Neuron (in vitro differentiated cells): ENCODE results near the gene PLEKHG7.
"Not testable (repeated sequence)": the region's sequence is repeated elsewhere in the genome, so short reads cannot be mapped to it uniquely, and the experiment has no call there.

Experiments
- H2AFZ ChIP-seq: one replicate; pipeline ENCODE4 v1.6.1; 2013; ENCODE audit warnings: low read depth, mild to moderate bottlenecking, inconsistent platforms, low read length, moderate library complexity
- H3K27me3 ChIP-seq: one replicate; pipeline ENCODE4 v1.6.1; 2013; ENCODE audit warnings: low read length; ENCODE audit not compliant: insufficient read depth
- H3K36me3 ChIP-seq: one replicate; pipeline ENCODE4 v1.6.1; 2013; ENCODE audit warnings: low read length; ENCODE audit not compliant: insufficient read depth
- H3K4me1 ChIP-seq: one replicate; pipeline ENCODE4 v1.6.1; 2013; ENCODE audit warnings: low read length; ENCODE audit not compliant: insufficient read depth
- H3K4me3 ChIP-seq: 2 replicates; pipeline ENCODE4 v1.5.1; 2013; ENCODE audit warnings: mild to moderate bottlenecking, low read length, moderate library complexity
- H3K9me3 ChIP-seq: one replicate; pipeline ENCODE4 v1.6.1; 2013; ENCODE audit warnings: low read length

The PLEKHG7 gene

GRCh38 chr12:92764831-92765230 lies 62.0 kb downstream of the PLEKHG7 start:
- H2AFZ ChIP-seq, result no peak overlapping the region
- H3K4me1 ChIP-seq, result peaks cover 10% of the 10 kb centered on the region
- no peaks in the 10 kb centered on the region for H3K9me3 ChIP-seq
- no peaks in the 10 kb centered on the region for H3K36me3 ChIP-seq
- H3K27me3 ChIP-seq, result no peaks in the 10 kb centered on the region
- no peak overlapping the region for H3K4me3 ChIP-seq

DNA sequence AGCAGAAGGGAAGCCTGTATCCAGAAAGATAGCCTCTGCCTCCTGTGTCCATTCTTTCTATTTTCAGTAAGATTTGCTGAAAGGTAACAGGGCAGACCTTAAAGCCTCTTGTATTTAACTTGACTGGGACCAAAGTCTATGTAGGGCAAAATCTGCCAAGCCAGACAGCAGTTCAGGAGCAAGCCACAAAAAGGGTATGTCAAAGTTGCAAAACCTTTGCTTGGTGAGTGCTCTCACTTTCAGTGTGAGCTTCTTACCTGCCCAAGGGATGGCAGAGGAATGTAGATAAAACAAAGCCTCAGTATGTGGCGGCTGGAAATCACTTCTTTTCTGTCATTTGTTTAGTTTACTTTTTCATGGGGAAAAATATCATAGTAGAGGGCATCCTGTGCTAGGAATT lies 63.1 kb downstream of the PLEKHG7 start:
- Histone ChIP-seq H2AFZ (no peak overlapping the region), H3K27me3 (no peaks in the 10 kb centered on the region), H3K9me3 (no peaks in the 10 kb centered on the region), H3K4me1 (peaks cover 10% of the 10 kb centered on the region), H3K4me3 (no peak overlapping the region), H3K36me3 (no peaks in the 10 kb centered on the region)

- Histone ChIP-seq H3K36me3 (no peaks in the 10 kb centered on the region), H3K4me3 (no peak overlapping the region), H3K9me3 (no peaks in the 10 kb centered on the region), H3K4me1 (peaks cover 10% of the 10 kb centered on the region), H3K27me3 (no peaks in the 10 kb centered on the region), H2AFZ (no peak overlapping the region)
Measured at GRCh38 chr12:92769124-92769901, 66.5 kb downstream of the PLEKHG7 start.

DNA sequence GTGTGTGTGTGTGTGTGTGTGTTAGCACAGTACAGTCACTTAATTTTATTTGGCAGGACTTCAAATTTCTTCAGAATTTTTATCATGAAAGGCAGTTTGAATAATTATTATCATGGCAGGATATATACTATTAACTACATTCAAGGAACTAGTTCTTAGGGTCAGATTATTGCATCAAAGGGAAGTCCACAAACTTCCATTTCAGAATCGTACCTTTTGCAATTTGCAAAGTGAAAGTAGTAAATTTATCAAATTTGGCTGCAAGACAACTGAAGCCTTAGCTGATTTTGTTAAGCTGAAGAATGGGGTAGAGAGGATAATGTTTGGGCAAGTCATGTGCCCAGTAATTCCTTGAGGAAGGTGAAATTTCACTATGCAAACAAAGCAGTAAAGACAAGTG lies 68.2 kb downstream of the PLEKHG7 start:
- H3K4me3 ChIP-seq, result no peak overlapping the region
- H3K9me3 ChIP-seq, result no peaks in the 10 kb centered on the region
- H3K27me3 ChIP-seq, result no peaks in the 10 kb centered on the region
- peaks cover 10% of the 10 kb centered on the region for H3K4me1 ChIP-seq
- no peak overlapping the region for H2AFZ ChIP-seq
- H3K36me3 ChIP-seq, result peaks cover 4% of the 10 kb centered on the region

DNA sequence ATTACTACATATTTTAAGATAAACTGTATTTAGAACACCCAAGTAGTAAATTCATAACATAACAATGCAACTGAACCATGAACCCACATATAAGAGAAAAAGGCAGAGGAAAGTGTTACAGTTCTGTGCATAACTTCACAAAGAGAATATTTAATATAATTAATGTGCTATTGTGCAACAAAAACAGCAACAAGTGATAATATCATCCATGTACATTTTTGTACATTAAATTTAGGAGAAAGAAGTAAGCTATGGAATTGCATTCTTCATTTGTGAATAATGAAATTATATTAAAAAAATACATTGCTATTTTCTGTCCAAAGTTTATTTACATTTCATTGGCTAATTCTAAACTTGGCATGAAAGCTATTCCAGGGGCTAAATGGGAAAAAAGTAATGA lies 72.6 kb downstream of the PLEKHG7 start:
- Histone ChIP-seq H2AFZ (no peak overlapping the region), H3K27me3 (no peaks in the 10 kb centered on the region), H3K4me1 (no peaks in the 10 kb centered on the region), H3K36me3 (peaks cover 22% of the 10 kb centered on the region), H3K9me3 (no peaks in the 10 kb centered on the region), H3K4me3 (no peak overlapping the region)

- Histone ChIP-seq H3K4me3 (no peak overlapping the region), H3K4me1 (no peaks in the 10 kb centered on the region), H3K9me3 (no peaks in the 10 kb centered on the region), H3K27me3 (no peaks in the 10 kb centered on the region), H2AFZ (no peak overlapping the region), H3K36me3 (peaks cover 33% of the 10 kb centered on the region)
Measured at GRCh38 chr12:92778525-92778924, 75.7 kb downstream of the PLEKHG7 start.

DNA sequence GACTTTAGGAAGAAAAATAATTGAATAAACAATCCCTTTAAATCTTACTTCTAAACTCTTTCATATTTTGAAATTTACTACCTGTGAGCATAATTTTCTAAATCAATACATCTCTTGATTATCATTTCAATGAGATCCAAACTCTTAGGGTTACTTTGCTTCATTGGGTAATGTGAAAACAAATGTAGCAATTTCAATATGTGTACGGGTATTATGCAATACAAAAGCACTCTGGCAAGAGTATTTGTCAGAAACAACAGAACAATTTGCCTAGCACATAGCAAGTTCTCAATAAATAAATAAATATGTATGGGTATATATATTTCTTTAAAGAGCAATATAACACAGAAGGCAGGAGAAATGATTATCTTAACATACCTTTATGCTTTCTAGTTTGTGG lies 77.1 kb downstream of the PLEKHG7 start:
- Histone ChIP-seq H3K36me3 (peaks cover 34% of the 10 kb centered on the region), H3K27me3 (no peaks in the 10 kb centered on the region), H3K9me3 (no peaks in the 10 kb centered on the region), H3K4me1 (no peaks in the 10 kb centered on the region), H3K4me3 (no peak overlapping the region), H2AFZ (no peak overlapping the region)

DNA sequence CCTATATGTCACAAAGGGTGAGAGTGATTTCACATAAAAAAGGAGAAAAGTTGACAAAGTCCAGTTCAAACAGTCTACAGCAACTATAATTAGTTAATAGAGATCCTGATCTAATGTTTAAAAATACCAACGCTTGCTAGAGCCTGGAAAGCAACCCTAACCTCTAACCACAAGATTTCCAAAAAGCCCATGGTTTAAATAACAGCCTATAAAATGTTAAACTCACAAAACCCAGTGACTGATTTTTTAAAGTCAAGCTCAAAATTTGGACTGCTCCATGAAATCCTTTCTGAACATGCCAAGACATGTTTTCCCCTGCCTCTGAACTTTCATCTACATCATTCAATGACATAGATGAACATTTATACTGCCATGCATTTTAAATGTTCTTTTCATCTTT lies 81.6 kb downstream of the PLEKHG7 start:
- no peaks in the 10 kb centered on the region for H3K27me3 ChIP-seq
- no peak overlapping the region for H2AFZ ChIP-seq
- H3K4me3 ChIP-seq, result no peak overlapping the region
- H3K36me3 ChIP-seq, result peaks cover 14% of the 10 kb centered on the region
- H3K9me3 ChIP-seq, result no peaks in the 10 kb centered on the region
- H3K4me1 ChIP-seq, result no peaks in the 10 kb centered on the region

- no peaks in the 10 kb centered on the region for H3K27me3 ChIP-seq
- H3K36me3 ChIP-seq, result peaks cover 12% of the 10 kb centered on the region
- H2AFZ ChIP-seq, result no peak overlapping the region
- no peak overlapping the region for H3K4me3 ChIP-seq
- H3K9me3 ChIP-seq, result no peaks in the 10 kb centered on the region
- H3K4me1 ChIP-seq, result no peaks in the 10 kb centered on the region
Measured at GRCh38 chr12:92784797-92785562, 82.2 kb downstream of the PLEKHG7 start.

DNA sequence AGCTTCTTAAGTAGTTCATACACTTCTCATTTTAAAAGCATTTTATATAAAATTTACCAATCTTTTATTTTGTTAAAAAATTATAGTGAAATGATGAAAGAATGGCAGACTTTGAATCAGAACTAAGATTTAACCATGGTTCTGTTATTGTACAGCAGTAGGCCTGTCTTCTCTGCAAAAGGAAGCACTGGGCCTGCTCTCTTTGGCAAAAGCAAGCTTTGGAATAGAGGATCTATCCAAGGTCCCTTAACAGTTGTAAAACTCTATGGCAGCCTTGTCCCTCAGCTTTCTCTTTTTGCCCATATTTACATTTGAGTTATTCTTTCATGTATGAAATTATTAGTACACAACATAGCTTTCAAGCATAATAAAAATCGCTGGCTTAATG lies 82.8 kb downstream of the PLEKHG7 start:
- peaks cover 3% of the 10 kb centered on the region for H3K9me3 ChIP-seq
- H3K27me3 ChIP-seq, result no peaks in the 10 kb centered on the region
- H2AFZ ChIP-seq, result no peak overlapping the region
- H3K36me3 ChIP-seq, result peaks cover 12% of the 10 kb centered on the region
- H3K4me3 ChIP-seq, result no peak overlapping the region
- H3K4me1 ChIP-seq, result no peaks in the 10 kb centered on the region

DNA sequence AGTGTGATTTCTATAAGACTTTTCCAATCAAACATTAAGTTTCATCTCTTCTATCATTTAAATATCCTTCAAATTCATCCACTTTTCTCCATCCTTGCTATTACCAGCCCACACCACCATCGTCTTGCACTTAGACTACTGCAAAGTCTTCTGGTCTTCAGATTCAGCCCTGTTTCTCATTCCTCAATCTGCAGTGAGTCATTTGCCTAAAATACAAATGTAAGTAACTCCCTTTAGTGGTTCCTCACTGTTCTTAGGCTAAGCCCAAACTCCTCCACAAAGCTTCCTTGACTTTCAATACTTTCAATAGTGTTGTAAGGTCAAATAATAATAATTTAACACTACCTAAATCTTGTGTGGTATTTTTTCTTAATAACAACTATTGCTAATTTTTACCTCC lies 83.3 kb downstream of the PLEKHG7 start:
- Histone ChIP-seq H3K36me3 (peaks cover 12% of the 10 kb centered on the region), H2AFZ (no peak overlapping the region), H3K9me3 (peaks cover 3% of the 10 kb centered on the region), H3K4me1 (no peaks in the 10 kb centered on the region), H3K27me3 (no peaks in the 10 kb centered on the region), H3K4me3 (no peak overlapping the region)

GRCh38 chr12:92794356-92794755 lies 91.6 kb downstream of the PLEKHG7 start:
- not testable (repeated sequence) for H3K4me1 ChIP-seq, H3K9me3 ChIP-seq, H2AFZ ChIP-seq, H3K27me3 ChIP-seq, H3K4me3 ChIP-seq
- peaks cover 15% of the 10 kb centered on the region for H3K36me3 ChIP-seq

- H3K27me3 ChIP-seq, result no peaks in the 10 kb centered on the region
Measured at GRCh38 chr12:92794814-92795213, 92.0 kb downstream of the PLEKHG7 start.

More at GRCh38 chr12:92794814-92795213, 92.0 kb downstream of the PLEKHG7 start:
- H2AFZ ChIP-seq, result no peak overlapping the region
- H3K9me3 ChIP-seq, result peaks cover 3% of the 10 kb centered on the region
- peaks cover 15% of the 10 kb centered on the region for H3K36me3 ChIP-seq
- H3K4me3 ChIP-seq, result no peak overlapping the region
- no peaks in the 10 kb centered on the region for H3K4me1 ChIP-seq
